OCI-LY1 (cell line): Measurements from ENCODE around the gene MLANA.

ENCODE experiments used
- CTCF ChIP-seq: fragments of 200-600 bp; sonication (generic), shearing (Covaris generic); IDR thresholded peaks from 2 replicates; pipeline ENCODE4 v1.5.1; 2017; ENCODE audit warnings: mild to moderate bottlenecking, antibody characterized with exemption, low read length, moderate library complexity, mixed read lengths
- EZH2 ChIP-seq: fragments of 200-600 bp; sonication (generic), shearing (Covaris generic); IDR thresholded peaks from 2 replicates; pipeline ENCODE4 v1.8.0; 2017; ENCODE audit warnings: borderline replicate concordance, mixed run types, mild to moderate bottlenecking, antibody characterized with exemption, low read length, moderate library complexity, mixed read lengths

- no peak for TF ChIP-seq CTCF
- TF ChIP-seq EZH2, result no peak
These were observed 6.2 kb downstream of the MLANA start for GRCh38 chr9:5896863-5897262.
